ENCODE results near the gene PIGP. TPM values are rescaled to one million over a fixed set of nuclear protein-coding genes. Genes with fewer than 3 reads are reported as not detected.
"Not testable (repeated sequence)": the region's sequence is repeated elsewhere in the genome, so short reads cannot be mapped to it uniquely, and the experiment has no call there.

Gene PIGP
- total RNA-seq, 1 donor from 2014 or later: 11.0 TPM

- H3K36me3 Mint-ChIP-seq: no peaks in the 10 kb centered on the region
- H3K4me3 Mint-ChIP-seq: no peak overlapping the region
- DNase-seq (ENCODE audit: low spot score in 2 of 2, unreplicated experiment in 2 of 2): no peak
- no peaks in the 10 kb centered on the region for H3K4me1 Mint-ChIP-seq
- no peak overlapping the region for H3K27ac Mint-ChIP-seq
- no peaks in the 10 kb centered on the region for H3K27me3 Mint-ChIP-seq (ENCODE audit: low read depth)
- no peak for TF ChIP-seq CTCF (IDR thresholded peaks at IDR 0.05; ENCODE audit: unreplicated experiment)
- peaks cover 4% of the 10 kb centered on the region for H3K9me3 Mint-ChIP-seq
Observed at GRCh38 chr21:37040212-37040611, 32.7 kb downstream of the PIGP start.

DNA sequence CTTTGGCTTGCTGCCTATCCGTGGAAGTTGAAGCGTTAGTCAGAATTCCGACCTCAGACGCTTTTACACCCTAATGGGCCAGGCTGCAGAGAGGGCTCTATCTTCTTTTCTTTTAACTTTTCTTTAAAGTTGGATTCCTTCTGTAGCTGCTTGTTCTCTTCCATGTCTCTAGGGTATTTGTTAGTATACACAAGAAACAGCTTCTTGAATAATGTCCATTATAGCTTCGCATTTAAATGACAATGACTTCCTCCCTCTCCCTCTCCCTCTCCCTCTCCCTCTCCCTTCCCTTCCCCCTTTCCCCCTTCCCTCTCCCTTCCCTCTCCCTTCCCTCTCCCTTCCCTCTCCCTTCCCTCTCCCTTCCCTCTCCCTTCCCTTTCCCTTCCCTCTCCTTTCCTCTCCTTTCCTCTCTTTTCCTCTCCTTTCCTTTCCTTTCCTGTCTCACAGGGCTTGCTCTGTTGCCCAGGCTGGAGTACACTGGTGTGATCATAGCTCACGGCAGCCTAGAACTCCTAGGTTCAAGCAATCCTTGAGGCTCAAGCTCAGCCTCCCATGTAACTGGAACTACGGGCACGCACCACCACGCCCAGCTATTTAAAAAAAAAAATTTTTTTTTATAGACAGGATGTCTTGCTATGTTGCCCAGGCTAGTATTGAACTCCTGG lies 33.3 kb downstream of the PIGP start:
- peaks cover 4% of the 10 kb centered on the region for H3K9me3 Mint-ChIP-seq
- no peaks in the 10 kb centered on the region for H3K36me3 Mint-ChIP-seq
- no peak overlapping the region for H3K27ac Mint-ChIP-seq
- no peaks in the 10 kb centered on the region for H3K27me3 Mint-ChIP-seq (ENCODE audit: low read depth)
- DNase-seq (ENCODE audit: low spot score in 2 of 2, unreplicated experiment in 2 of 2): no peak
- H3K4me1 Mint-ChIP-seq: no peaks in the 10 kb centered on the region
- no peak for TF ChIP-seq CTCF (IDR thresholded peaks at IDR 0.05; ENCODE audit: unreplicated experiment)
- H3K4me3 Mint-ChIP-seq: no peak overlapping the region

- no peak overlapping the region for H3K4me3 Mint-ChIP-seq
- no peaks in the 10 kb centered on the region for H3K4me1 Mint-ChIP-seq
- TF ChIP-seq CTCF (IDR thresholded peaks at IDR 0.05; ENCODE audit: unreplicated experiment): no peak
- peaks cover 4% of the 10 kb centered on the region for H3K9me3 Mint-ChIP-seq
- H3K36me3 Mint-ChIP-seq: no peaks in the 10 kb centered on the region
- H3K27ac Mint-ChIP-seq: no peak overlapping the region
- no peaks in the 10 kb centered on the region for H3K27me3 Mint-ChIP-seq (ENCODE audit: low read depth)
- no peak for DNase-seq (ENCODE audit: low spot score in 2 of 2, unreplicated experiment in 2 of 2)
Observed at GRCh38 chr21:37036177-37036576, 36.7 kb downstream of the PIGP start.

DNA sequence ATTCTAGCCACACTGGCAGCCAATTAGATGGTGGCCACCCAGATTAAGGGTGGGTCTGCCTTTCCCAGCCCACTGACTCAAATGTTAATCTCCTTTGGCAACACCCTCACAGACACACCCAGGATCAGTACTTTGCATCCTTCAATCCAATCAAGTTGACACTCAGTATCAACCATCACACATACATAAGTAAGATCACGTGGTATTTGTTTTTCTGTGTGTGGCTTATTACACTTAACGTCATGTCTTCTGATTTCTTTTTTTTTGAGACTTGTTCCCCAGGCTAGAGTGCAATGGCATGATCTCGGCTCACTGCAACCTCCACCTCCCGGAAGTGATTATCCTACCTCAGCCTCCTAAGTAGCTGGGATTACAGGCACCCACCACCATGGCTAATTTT lies 38.5 kb downstream of the PIGP start:
- not testable (repeated sequence) for H3K9me3 Mint-ChIP-seq; H3K4me1 Mint-ChIP-seq; H3K4me3 Mint-ChIP-seq; H3K27me3 Mint-ChIP-seq (ENCODE audit: low read depth); H3K27ac Mint-ChIP-seq; H3K36me3 Mint-ChIP-seq; DNase-seq (ENCODE audit: low spot score in 2 of 2, unreplicated experiment in 2 of 2)

- Mint-ChIP-seq H3K4me1 (no peaks in the 10 kb centered on the region), H3K9me3 (peaks cover 4% of the 10 kb centered on the region), H3K36me3 (no peaks in the 10 kb centered on the region), H3K27me3 (ENCODE audit: low read depth) (no peaks in the 10 kb centered on the region), H3K27ac (no peak overlapping the region), H3K4me3 (no peak overlapping the region)
- TF ChIP-seq CTCF (IDR thresholded peaks at IDR 0.05; ENCODE audit: unreplicated experiment): no peak
- DNase-seq (ENCODE audit: low spot score in 2 of 2, unreplicated experiment in 2 of 2): no peak
Observed at GRCh38 chr21:37032877-37033471, 39.9 kb downstream of the PIGP start.

DNA sequence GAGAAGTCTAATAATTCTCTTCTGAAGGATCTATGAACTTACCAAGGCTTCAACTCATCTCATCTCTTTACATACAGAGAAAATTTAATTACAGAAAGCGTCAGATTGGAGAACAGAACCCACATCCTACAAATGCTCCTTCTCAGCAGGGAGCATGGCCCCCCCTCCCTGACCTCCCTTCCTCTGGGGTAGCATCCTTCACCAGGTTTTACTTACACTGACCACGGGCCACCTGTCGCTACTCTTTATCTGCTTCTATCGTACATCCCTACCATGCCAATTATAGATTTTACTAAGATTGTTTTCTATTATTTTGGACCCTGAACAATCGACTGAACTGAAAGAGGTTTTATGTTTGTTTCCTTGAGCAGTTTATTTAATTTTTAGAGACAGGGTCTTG lies 40.6 kb downstream of the PIGP start:
- Mint-ChIP-seq H3K27me3 (ENCODE audit: low read depth) (no peaks in the 10 kb centered on the region), H3K27ac (no peak overlapping the region)

More for the DNA sequence above, 40.6 kb downstream of the PIGP start:
- no peak overlapping the region for H3K4me3 Mint-ChIP-seq
- H3K4me1 Mint-ChIP-seq: no peaks in the 10 kb centered on the region
- TF ChIP-seq CTCF (IDR thresholded peaks at IDR 0.05; ENCODE audit: unreplicated experiment): no peak
- DNase-seq (ENCODE audit: low spot score in 2 of 2, unreplicated experiment in 2 of 2): no peak
- H3K9me3 Mint-ChIP-seq: peaks cover 4% of the 10 kb centered on the region
- no peaks in the 10 kb centered on the region for H3K36me3 Mint-ChIP-seq
